K562 (cell line): ENCODE data around the gene SDK1. TPM values are rescaled to one million over a fixed set of nuclear protein-coding genes. Genes with fewer than 3 reads are reported as not detected.
A peak's percentile ranks its signal among the peaks of the same experiment; 100 is the strongest.

Experiments used
- ATAC-seq: fragments of 200-7000 bp; cut with Tn5 transposase; 3 replicates; pipeline ENCODE4 v1.9.1; 2020; ENCODE audit warnings: moderate library complexity
- BruUV-seq: library from RNA; stranded (reverse); fragments of 400-500 nt; replicated peaks from 2 replicates; lab custom pipeline; 2021; lab: Mats Ljungman, UMichigan
- CTCF ChIA-PET: fragments of 300-600 bp; formaldehyde crosslinking; extraction: SDS; loops from one replicate; lab custom pipeline; 2021; ENCODE audit warnings: low intra/inter-chr PET ratio; lab: Yijun Ruan, JAX
- POLR2A ChIA-PET: fragments of 300-600, 350-650 bp; sonication (Branson Sonifier 250); formaldehyde crosslinking; extraction: SDS; loops from one replicate; lab custom pipeline; 2021; ENCODE audit warnings: antibody characterized with exemption, inconsistent platforms; lab: Yijun Ruan, JAX
- DNase-seq, 4 experiments: peaks; one replicate each; pipeline versions ENCODE4 v3.0.0 to v3.0.0-alpha.2; 2011 to 2018; ENCODE audit warnings: low spot score in 3 of 4, mixed read lengths in 3 of 4; ENCODE audit errors: extremely low read depth in 1 of 4
- FAIRE-seq: peaks from 2 replicates; lab custom pipeline; 2011; peaks lifted over from hg19 to GRCh38; lab: Jason Lieb, UNC
- H2AFZ ChIP-seq: 2 replicates; pipeline ENCODE4 v1.6.0; 2011; ENCODE audit warnings: low read depth, low read length, control low read depth, inconsistent platforms
- H3K27ac ChIP-seq: fragments of 200-600 bp; 3 replicates; pipeline ENCODE4 v1.8.0; 2011; ENCODE audit warnings: low read depth, mild to moderate bottlenecking, control low read depth, inconsistent platforms, low read length, moderate library complexity, mixed read lengths; ENCODE audit errors: extremely low read depth
- H3K27me3 ChIP-seq, 2 experiments: fragments of 300-600 bp in 1 of 2; 2 replicates in 1 of 2; 3 replicates in 1 of 2; pipeline versions ENCODE4 v1.6.0 to v1.8.0; 2011; ENCODE audit warnings: inconsistent platforms in 2 of 2, low read length in 2 of 2, mild to moderate bottlenecking in 1 of 2, mixed read lengths in 1 of 2, moderate library complexity in 1 of 2; ENCODE audit not compliant: control insufficient read depth in 2 of 2, insufficient read depth in 2 of 2
- H3K36me3 ChIP-seq: fragments of 300-600 bp; 3 replicates; pipeline ENCODE4 v1.8.0; 2011; ENCODE audit warnings: mild to moderate bottlenecking, low read length, inconsistent platforms; ENCODE audit not compliant: control insufficient read depth, insufficient read depth
- H3K4me1 ChIP-seq, 2 experiments: fragments of 200-600 bp in 1 of 2; replicated peaks in 1 of 2; 2 replicates in 1 of 2; 3 replicates in 1 of 2; pipeline versions ENCODE4 v1.5.1 to v1.8.0; 2011; ENCODE audit warnings: inconsistent platforms in 2 of 2, low read length in 2 of 2, mild to moderate bottlenecking in 1 of 2, mixed read lengths in 1 of 2, moderate library complexity in 1 of 2; ENCODE audit not compliant: control insufficient read depth in 2 of 2, insufficient read depth in 2 of 2
- H3K4me2 ChIP-seq: 2 replicates; pipeline ENCODE4 v1.6.1; 2011; ENCODE audit warnings: low read length, control low read depth, inconsistent platforms, mixed read lengths; ENCODE audit not compliant: insufficient read depth
- H3K4me3 ChIP-seq: fragments of 200-600 bp; sonication (generic), shearing (Covaris generic); 2 replicates; pipeline ENCODE4 v1.5.1; 2016; ENCODE audit warnings: control low read depth, inconsistent platforms
- H3K79me2 ChIP-seq: fragments of 200-600 bp; 3 replicates; pipeline ENCODE4 v1.8.0; 2011; ENCODE audit warnings: low read length, inconsistent platforms; ENCODE audit not compliant: control insufficient read depth, insufficient read depth
- H3K9ac ChIP-seq, 2 experiments: 2 replicates each; pipeline versions ENCODE4 v1.6.0 to v1.6.1; 2011; ENCODE audit warnings: low read depth in 2 of 2, low read length in 2 of 2, control low read depth in 1 of 2, inconsistent platforms in 1 of 2, mild to moderate bottlenecking in 1 of 2, mixed read lengths in 1 of 2; ENCODE audit not compliant: insufficient read depth in 1 of 2
- H3K9me1 ChIP-seq: one replicate; pipeline ENCODE4 v1.6.0; 2011; ENCODE audit warnings: inconsistent platforms, mild to moderate bottlenecking, low read length, moderate library complexity; ENCODE audit not compliant: control insufficient read depth, insufficient read depth
- H3K9me3 ChIP-seq: replicated peaks from 2 replicates; pipeline ENCODE4 v1.5.1; 2011; ENCODE audit warnings: low read depth, low read length, inconsistent platforms; ENCODE audit not compliant: control insufficient read depth, insufficient read depth
- H4K20me1 ChIP-seq: replicated peaks from 2 replicates; pipeline ENCODE4 v1.6.1; 2011; ENCODE audit warnings: low read length, inconsistent platforms, mixed read lengths; ENCODE audit not compliant: control insufficient read depth, insufficient read depth
- ELK1 ChIP-seq: sonication (generic); formaldehyde crosslinking; IDR thresholded peaks from 2 replicates; pipeline ENCODE4 v1.8.1; 2022; ENCODE audit warnings: missing genetic modification reagents
- ETV1 ChIP-seq: fragments of 450-650 bp; conservative IDR thresholded peaks from 2 replicates; pipeline ENCODE4 v1.6.1; 2016; ENCODE audit warnings: missing genetic modification characterization, control low read depth, low read depth, missing compliant biosample characterization
- LCOR ChIP-seq: sonication (generic); formaldehyde crosslinking; IDR thresholded peaks from 2 replicates; pipeline ENCODE4 v1.8.0; 2022; ENCODE audit warnings: mild to moderate bottlenecking, missing genetic modification reagents
- PKNOX1 ChIP-seq: fragments of 450-650 bp; IDR thresholded peaks from 2 replicates; pipeline ENCODE4 v1.6.1; 2016
- POLR2AphosphoS2 ChIP-seq: IDR thresholded peaks from 2 replicates; pipeline ENCODE4 v1.6.1; 2012; ENCODE audit warnings: low read length, improper control_type of control experiment
- POU5F1 ChIP-seq: fragments of 150-350 bp; IDR thresholded peaks from 2 replicates; pipeline ENCODE4 v1.6.1; 2014; ENCODE audit warnings: borderline replicate concordance, low read length, low read depth, mild to moderate bottlenecking; ENCODE audit not compliant: partially characterized antibody
- RBM22 ChIP-seq: fragments of 200-400 bp; formaldehyde crosslinking; IDR thresholded peaks from 2 replicates; pipeline ENCODE4 v1.6.1; 2018; ENCODE audit warnings: low read length, low read depth; ENCODE audit not compliant: poor library complexity, severe bottlenecking
- SMARCB1 ChIP-seq: IDR thresholded peaks from 2 replicates; pipeline ENCODE4 v1.6.1; 2011; ENCODE audit warnings: improper control_type of control experiment, low read depth; ENCODE audit not compliant: insufficient read length
- TBP ChIP-seq: optimal IDR thresholded peaks from 2 replicates; pipeline ENCODE3; 2011; ENCODE audit warnings: low read depth, low read length, improper control_type of control experiment
- THAP7 ChIP-seq: fragments of 250-450 bp; sonication (Bioruptor Pico); IDR thresholded peaks from 2 replicates; pipeline ENCODE4 v1.5.0; 2021
- ZEB2 ChIP-seq: fragments of 450-650 bp; IDR thresholded peaks from 2 replicates; pipeline ENCODE4 v1.6.1; 2016
- ZFP30 ChIP-seq: fragments of 250-450 bp; sonication (Bioruptor Pico); IDR thresholded peaks from 2 replicates; pipeline ENCODE4 v1.8.0; 2022; ENCODE audit warnings: moderate library complexity, mild to moderate bottlenecking, inconsistent platforms, borderline replicate concordance
- ZNF143 ChIP-seq: sonication (generic); formaldehyde crosslinking; IDR thresholded peaks from 2 replicates; pipeline ENCODE4 v1.9.0; 2022; ENCODE audit warnings: mild to moderate bottlenecking, missing genetic modification reagents
- WGBS: fragments of 100-300 bp; shearing (Covaris generic); methylation state at CpG from one replicate; pipeline ENCODE4 v1.1.6; 2016; ENCODE audit warnings: low coverage, mixed read lengths; ENCODE audit not compliant: insufficient coverage; ENCODE audit errors: missing lambda C conversion rate; 5-methylcytosine and 5-hydroxymethylcytosine counted together
- in situ Hi-C: fragments of 300-500 bp; cut with MboI; formaldehyde crosslinking; loops from 4 replicates; pipeline ENCODE4 v1.15.0; 2018; ENCODE audit warnings: inconsistent platforms, mixed read lengths
- intact Hi-C: fragments of 100-400 bp; cut with micrococcal nuclease; formaldehyde crosslinking; loops from 2 replicates; pipeline ENCODE4 v1.14.2; 2022
- polyA plus RNA-seq, 8 experiments: library from polyadenylated mRNA; depleted of rRNA in 4 of 8; stranded (reverse) in 5 of 8; unstranded in 3 of 8; fragments of >200 nt; fragmentation: Nextera tagmentation in 2 of 8; fragmentation: Illumina TruSeq in 1 of 8; extraction: Ambion mirVana in 2 of 8; extraction: Trizol in 1 of 8; gene quantifications; 2 replicates each; pipeline versions ENCODE4 v1.2.1 to v1.2.3, GENCODE V29; 2011 to 2014; ENCODE audit warnings: inconsistent platforms in 1 of 8, missing spikeins in 1 of 8
- total RNA-seq, 7 experiments: library from RNA; depleted of rRNA in 6 of 7; stranded (reverse); fragments of >200 nt in 6 of 7; fragmentation: Illumina TruSeq in 2 of 7; extraction: Trizol in 2 of 7; gene quantifications; 2 replicates each; pipeline versions ENCODE4 v1.2.1 to v1.2.3, GENCODE V29; 2011 to 2021; ENCODE audit warnings: low replicate concordance in 1 of 7
- TF ChIP-seq, protein P1 (sequence below): sonication (generic); formaldehyde crosslinking; IDR thresholded peaks from 2 replicates; pipeline ENCODE4 v1.8.0; 2022; ENCODE audit warnings: mild to moderate bottlenecking, missing genetic modification reagents
- TF ChIP-seq, protein P2 (sequence below): IDR thresholded peaks from 2 replicates; pipeline ENCODE4 v1.6.1; 2016; ENCODE audit warnings: missing genetic modification characterization, missing compliant biosample characterization

SDK1 gene
- total and polyA plus RNA-seq, 9 of the 15 experiments (the other 6 are each of a cell fraction or from before 2014, with no cell fraction given), result 0.16 TPM; not detected in 8

GRCh38 chr7:3897430-3898372, 596.6 kb downstream of the SDK1 start:
- no peaks in the 10 kb centered on the region for H3K9me3 ChIP-seq
- H3K36me3 ChIP-seq, result no peaks in the 10 kb centered on the region
- H3K79me2 ChIP-seq, result no peaks in the 10 kb centered on the region
- ChIA-PET POLR2A (no interaction called here), CTCF (interaction anchor here (0.5 to 0.9 kb wide), 2 partner anchors 123 to 1033 kb away, joined by 3 to 7 read pairs; no protein-coding TSS in a partner anchor)
- no peak overlapping the region for H3K9ac ChIP-seq
- WGBS, result 1% methylated on average over 10 of the region's 10 CpGs
- no TSS peak for BruUV-seq
- H3K4me2 ChIP-seq, result no peak overlapping the region
- H3K9me1 ChIP-seq, result peaks cover 3% of the 10 kb centered on the region
- no peak overlapping the region for H3K27ac ChIP-seq
- in situ Hi-C loops (loop anchor here (25.0 kb wide), 1 partner anchor 1035 kb away; no protein-coding TSS in a partner anchor), intact Hi-C loops (no loop called here)
- peaks cover 8 to 14% of the 10 kb centered on the region in 2 experiments; a peak in 4 of 5 replicates for H3K27me3 ChIP-seq
- no peak overlapping the region for H3K4me3 ChIP-seq
- FAIRE-seq (peak; percentile 88), DNase-seq (peak; percentile 27 to 57 (median 46)), ATAC-seq (peak; percentile 62)
- H2AFZ ChIP-seq, result no peak overlapping the region
- H3K4me1 ChIP-seq, result no peaks in the 10 kb centered on the region
- no peaks in the 10 kb centered on the region; the same call in 1 of the 2 replicates for H4K20me1 ChIP-seq
- TF ChIP-seq THAP7 (CRISPR knock-in tag) (no peak), LCOR (CRISPR knock-in tag) (no peak), ZNF143 (CRISPR knock-in tag) (no peak), ZEB2 (no peak), ETV1 (tag) (no peak), RBM22 (no peak), SMARCB1 (no peak), PKNOX1 (peak; percentile 45; the same call in 1 of the 2 replicates), ELK1 (CRISPR knock-in tag) (no peak), POU5F1 (no peak), POLR2AphosphoS2 (no peak), TBP (no peak), ZFP30 (CRISPR knock-in tag) (no peak)
- TF ChIP-seq, protein P1, sequence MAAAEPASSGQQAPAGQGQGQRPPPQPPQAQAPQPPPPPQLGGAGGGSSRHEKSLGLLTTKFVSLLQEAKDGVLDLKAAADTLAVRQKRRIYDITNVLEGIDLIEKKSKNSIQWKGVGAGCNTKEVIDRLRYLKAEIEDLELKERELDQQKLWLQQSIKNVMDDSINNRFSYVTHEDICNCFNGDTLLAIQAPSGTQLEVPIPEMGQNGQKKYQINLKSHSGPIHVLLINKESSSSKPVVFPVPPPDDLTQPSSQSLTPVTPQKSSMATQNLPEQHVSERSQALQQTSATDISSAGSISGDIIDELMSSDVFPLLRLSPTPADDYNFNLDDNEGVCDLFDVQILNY (CRISPR knock-in tag), result no peak
- TF ChIP-seq, protein P2, sequence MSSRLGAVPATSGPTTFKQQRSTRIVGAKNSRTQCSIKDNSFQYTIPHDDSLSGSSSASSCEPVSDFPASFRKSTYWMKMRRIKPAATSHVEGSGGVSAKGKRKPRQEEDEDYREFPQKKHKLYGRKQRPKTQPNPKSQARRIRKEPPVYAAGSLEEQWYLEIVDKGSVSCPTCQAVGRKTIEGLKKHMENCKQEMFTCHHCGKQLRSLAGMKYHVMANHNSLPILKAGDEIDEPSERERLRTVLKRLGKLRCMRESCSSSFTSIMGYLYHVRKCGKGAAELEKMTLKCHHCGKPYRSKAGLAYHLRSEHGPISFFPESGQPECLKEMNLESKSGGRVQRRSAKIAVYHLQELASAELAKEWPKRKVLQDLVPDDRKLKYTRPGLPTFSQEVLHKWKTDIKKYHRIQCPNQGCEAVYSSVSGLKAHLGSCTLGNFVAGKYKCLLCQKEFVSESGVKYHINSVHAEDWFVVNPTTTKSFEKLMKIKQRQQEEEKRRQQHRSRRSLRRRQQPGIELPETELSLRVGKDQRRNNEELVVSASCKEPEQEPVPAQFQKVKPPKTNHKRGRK, result peak; percentile 82
